ENCODE data around the gene MFSD2B. TPM values are rescaled to one million over a fixed set of nuclear protein-coding genes. Genes with fewer than 3 reads are reported as not detected.
A peak's percentile ranks its signal among the peaks of the same experiment; 100 is the strongest.

MFSD2B gene
- total and polyA plus RNA-seq, 7 experiments from 2014 or later, result 0.22 to 0.76 TPM; not detected in 5

GRCh38 chr2:24045511-24046508 is 35.9 kb downstream of the MFSD2B start:
- ATAC-seq (no peak), DNase-seq (no peak)
- peaks cover 5 to 12% (median 9%) of the 10 kb centered on the region in 5 donors for H3K27me3 Mint-ChIP-seq
- peaks cover 0 to 6% (median 5%) of the 10 kb centered on the region in 5 donors for H3K36me3 Mint-ChIP-seq
- ChIA-PET POLR2A (interaction anchor here (1.0 kb wide), 1 partner anchor 65 kb away, joined by 3 read pairs; no protein-coding TSS in a partner anchor), CTCF (interaction anchor here (0.6 to 2.4 kb wide), 2 partner anchors 119 to 1616 kb away, joined by 3 to 8 read pairs; partner anchors contain the start of gene ATAD2B)
- H3K27me3 ChIP-seq (ENCODE audit: control insufficient read depth in 2 of 2, insufficient read depth in 2 of 2, low read length in 2 of 2), result peaks cover 0 to 8% of the 10 kb centered on the region in 2 donors
- H3K27ac Mint-ChIP-seq, result peak overlapping the region in 2 of 9 donors; percentile 19 to 73
- peaks cover 17 to 42% (median 35%) of the 10 kb centered on the region in 7 donors for H3K4me1 Mint-ChIP-seq
- H3K9me3 ChIP-seq (ENCODE audit: control insufficient read depth in 2 of 3, low read length in 3 of 3), result no peaks in the 10 kb centered on the region
- H3K27ac ChIP-seq (ENCODE audit: low read depth, low read length), result no peak overlapping the region
- H3K4me3 ChIP-seq (ENCODE audit: low read length), result no peak overlapping the region
- peaks cover 0 to 3% (median 0%) of the 10 kb centered on the region in 3 experiments for H3K36me3 ChIP-seq (ENCODE audit: control insufficient read depth in 2 of 3, insufficient read depth in 3 of 3, low read length in 3 of 3)
- intact Hi-C loops (cut with micrococcal nuclease), result loop anchor here (2.0 to 5.0 kb wide), 2 partner anchors 39 to 76 kb away; partner anchors contain the start of genes TP53I3 (in 2 of the 2), FAM228B (in 1 of the 2) and PFN4 (in 1 of the 2)
- peaks cover 0 to 2% (median 0%) of the 10 kb centered on the region in 11 donors for H3K9me3 Mint-ChIP-seq
- H3K4me3 Mint-ChIP-seq, result peak overlapping the region in 9 of 10 donors; percentile 23 to 99 (median 86)
- peaks cover 0 to 4% of the 10 kb centered on the region in 2 donors for H3K4me1 ChIP-seq (ENCODE audit: control insufficient read depth in 2 of 2, insufficient read depth in 2 of 2, low read length in 2 of 2)

GRCh38 chr2:24046599-24046929 is 36.7 kb downstream of the MFSD2B start:
- H3K27ac ChIP-seq (ENCODE audit: low read depth, low read length), result peak overlapping the region; percentile 74
- intact Hi-C loops (cut with micrococcal nuclease), result loop anchor here (2.0 to 5.0 kb wide), 2 partner anchors 38 to 76 kb away; partner anchors contain the start of genes TP53I3 (in 2 of the 2), FAM228B (in 1 of the 2) and PFN4 (in 1 of the 2)
- peak overlapping the region; percentile 81 for H3K4me3 ChIP-seq (ENCODE audit: low read length)
- peaks cover 0 to 3% (median 0%) of the 10 kb centered on the region in 3 experiments for H3K36me3 ChIP-seq (ENCODE audit: control insufficient read depth in 2 of 3, insufficient read depth in 3 of 3, low read length in 3 of 3)
- H3K27me3 ChIP-seq (ENCODE audit: control insufficient read depth in 2 of 2, insufficient read depth in 2 of 2, low read length in 2 of 2), result peaks cover 0 to 8% of the 10 kb centered on the region in 2 donors
- DNase-seq, result no peak
- H3K9me3 ChIP-seq (ENCODE audit: control insufficient read depth in 2 of 3, low read length in 3 of 3), result no peaks in the 10 kb centered on the region
- ATAC-seq, result no peak
- Mint-ChIP-seq H3K4me1 (peaks cover 17 to 42% (median 35%) of the 10 kb centered on the region in 7 donors), H3K4me3 (peak overlapping the region; percentile 69 to 99 (median 94)), H3K36me3 (peaks cover 0 to 6% (median 5%) of the 10 kb centered on the region in 5 donors), H3K9me3 (peaks cover 0 to 2% (median 0%) of the 10 kb centered on the region in 11 donors), H3K27ac (peak overlapping the region in 5 of 9 donors; percentile 73 to 96 (median 80)), H3K27me3 (peaks cover 5 to 12% (median 9%) of the 10 kb centered on the region in 5 donors)
- CTCF ChIA-PET, result interaction anchor here (1.5 to 2.4 kb wide), 2 partner anchors 29 to 119 kb away, joined by 8 read pairs; partner anchors contain the start of genes ATAD2B and SF3B6
- H3K4me1 ChIP-seq (ENCODE audit: control insufficient read depth in 2 of 2, insufficient read depth in 2 of 2, low read length in 2 of 2), result peaks cover 0 to 4% of the 10 kb centered on the region in 2 donors
- POLR2A ChIA-PET, result interaction anchor here (1.1 to 1.8 kb wide), 3 partner anchors 30 to 120 kb away, joined by 3 to 24 read pairs (median 21); partner anchors contain the start of genes ATAD2B and SF3B6

- DNase-seq (peak; percentile 67 to 95 (median 90)), ATAC-seq (peak; percentile 100)
- CTCF ChIA-PET, result interaction anchor here (1.5 to 2.4 kb wide), 2 partner anchors 29 to 120 kb away, joined by 8 read pairs; partner anchors contain the start of genes ATAD2B and SF3B6
- Histone ChIP-seq H3K9me3 (ENCODE audit: control insufficient read depth in 2 of 3, low read length in 3 of 3) (no peaks in the 10 kb centered on the region), H3K36me3 (ENCODE audit: control insufficient read depth in 2 of 3, insufficient read depth in 3 of 3, low read length in 3 of 3) (peaks cover 0 to 3% (median 0%) of the 10 kb centered on the region in 3 experiments), H3K4me1 (ENCODE audit: control insufficient read depth in 2 of 2, insufficient read depth in 2 of 2, low read length in 2 of 2) (peaks cover 0 to 4% of the 10 kb centered on the region in 2 donors), H3K27me3 (ENCODE audit: control insufficient read depth in 2 of 2, insufficient read depth in 2 of 2, low read length in 2 of 2) (peaks cover 0 to 8% of the 10 kb centered on the region in 2 donors), H3K4me3 (ENCODE audit: low read length) (peak within 1 kb of the TSS; percentile 81), H3K27ac (ENCODE audit: low read depth, low read length) (peak within 1 kb of the TSS; percentile 74)
- peak within 1 kb of the TSS; percentile 86 to 99 (median 95) for H3K4me3 Mint-ChIP-seq
- H3K4me1 Mint-ChIP-seq, result peaks cover 17 to 42% (median 35%) of the 10 kb centered on the region in 7 donors
- peak within 1 kb of the TSS; percentile 73 to 96 (median 88) for H3K27ac Mint-ChIP-seq
- intact Hi-C loops (cut with micrococcal nuclease), result loop anchor here (1.0 to 5.0 kb wide), 6 partner anchors 29 to 746 kb away; partner anchors contain the start of genes ATAD2B (in 2 of the 2), SF3B6 (in 2 of the 2), TP53I3 (in 2 of the 2) and UBXN2A (in 2 of the 2)
- POLR2A ChIA-PET, result interaction anchor here (0.7 to 1.8 kb wide), 10 partner anchors 9 to 123 kb away, joined by 3 to 24 read pairs (median 4); partner anchors contain the start of genes ATAD2B and SF3B6
- H3K27me3 Mint-ChIP-seq, result peaks cover 5 to 12% (median 9%) of the 10 kb centered on the region in 5 donors
- H3K36me3 Mint-ChIP-seq, result peaks cover 0 to 6% (median 5%) of the 10 kb centered on the region in 5 donors
- peaks cover 0 to 2% (median 0%) of the 10 kb centered on the region in 11 donors for H3K9me3 Mint-ChIP-seq
Observed at GRCh38 chr2:24046930-24047702, 37.2 kb downstream of the MFSD2B start, which contains the start of gene WDCP. Gene WDCP (minus strand): TSS chr2:24047391. CDS start chr2:24039494, 7,897 bp downstream.

- H3K9me3 Mint-ChIP-seq, result peaks cover 0 to 2% (median 0%) of the 10 kb centered on the region in 11 donors
Observed at GRCh38 chr2:24047703-24048033, 37.8 kb downstream of the MFSD2B start.

GRCh38 chr2:24048769-24049484 is 39.0 kb downstream of the MFSD2B start:
- Histone ChIP-seq H3K36me3 (ENCODE audit: control insufficient read depth in 2 of 3, insufficient read depth in 3 of 3, low read length in 3 of 3) (peaks cover 0 to 3% (median 0%) of the 10 kb centered on the region in 3 experiments), H3K27me3 (ENCODE audit: control insufficient read depth in 2 of 2, insufficient read depth in 2 of 2, low read length in 2 of 2) (peaks cover 0 to 8% of the 10 kb centered on the region in 2 donors), H3K27ac (ENCODE audit: low read depth, low read length) (no peak overlapping the region), H3K4me3 (ENCODE audit: low read length) (peak overlapping the region; percentile 47), H3K4me1 (ENCODE audit: control insufficient read depth in 2 of 2, insufficient read depth in 2 of 2, low read length in 2 of 2) (peaks cover 0 to 4% of the 10 kb centered on the region in 2 donors), H3K9me3 (ENCODE audit: control insufficient read depth in 2 of 3, low read length in 3 of 3) (no peaks in the 10 kb centered on the region)
- ChIA-PET CTCF (no interaction called here), POLR2A (interaction anchor here (1.2 to 1.7 kb wide), 3 partner anchors 27 to 123 kb away, joined by 4 to 6 read pairs (median 5); partner anchors contain the start of genes ATAD2B and SF3B6)
- intact Hi-C loops (cut with micrococcal nuclease), result loop anchor here in 1 of 2 donors (5.0 kb wide), 1 partner anchor 73 kb away; the partner anchor contains the start of genes FAM228B and PFN4
- Mint-ChIP-seq H3K9me3 (peaks cover 0 to 2% (median 0%) of the 10 kb centered on the region in 11 donors), H3K27ac (peak overlapping the region in 2 of 9 donors; percentile 50 to 52), H3K4me1 (peaks cover 17 to 38% (median 30%) of the 10 kb centered on the region in 7 donors), H3K4me3 (peak overlapping the region in 5 of 10 donors; percentile 85 to 94 (median 89)), H3K36me3 (peaks cover 0 to 5% (median 0%) of the 10 kb centered on the region in 5 donors), H3K27me3 (peaks cover 5 to 16% (median 12%) of the 10 kb centered on the region in 5 donors)
- ATAC-seq (no peak), DNase-seq (no peak)

More at GRCh38 chr2:24047703-24048033, 37.8 kb downstream of the MFSD2B start:
- no peak overlapping the region for H3K27ac ChIP-seq (ENCODE audit: low read depth, low read length)
- ChIA-PET POLR2A (interaction anchor here (0.7 to 1.8 kb wide), 8 partner anchors 15 to 123 kb away, joined by 3 to 24 read pairs (median 4); partner anchors contain the start of genes ATAD2B and SF3B6), CTCF (interaction anchor here (0.7 to 2.4 kb wide), 3 partner anchors 28 to 121 kb away, joined by 7 to 8 read pairs (median 8); partner anchors contain the start of genes ATAD2B and SF3B6)
- DNase-seq, result no peak
- H3K4me3 Mint-ChIP-seq, result peak overlapping the region; percentile 86 to 99 (median 95)
- intact Hi-C loops (cut with micrococcal nuclease), result loop anchor here (1.0 to 5.0 kb wide), 6 partner anchors 29 to 746 kb away; partner anchors contain the start of genes ATAD2B (in 2 of the 2), SF3B6 (in 2 of the 2), TP53I3 (in 2 of the 2) and UBXN2A (in 2 of the 2)
- H3K27me3 Mint-ChIP-seq, result peaks cover 5 to 12% (median 9%) of the 10 kb centered on the region in 5 donors
- peaks cover 0 to 4% of the 10 kb centered on the region in 2 donors for H3K4me1 ChIP-seq (ENCODE audit: control insufficient read depth in 2 of 2, insufficient read depth in 2 of 2, low read length in 2 of 2)
- peaks cover 0 to 3% (median 0%) of the 10 kb centered on the region in 3 experiments for H3K36me3 ChIP-seq (ENCODE audit: control insufficient read depth in 2 of 3, insufficient read depth in 3 of 3, low read length in 3 of 3)
- peak overlapping the region; percentile 81 for H3K4me3 ChIP-seq (ENCODE audit: low read length)
- peak overlapping the region in 8 of 9 donors; percentile 20 to 93 (median 84) for H3K27ac Mint-ChIP-seq
- peaks cover 17 to 42% (median 35%) of the 10 kb centered on the region in 7 donors for H3K4me1 Mint-ChIP-seq
- H3K36me3 Mint-ChIP-seq, result peaks cover 0 to 6% (median 5%) of the 10 kb centered on the region in 5 donors
- H3K9me3 ChIP-seq (ENCODE audit: control insufficient read depth in 2 of 3, low read length in 3 of 3), result no peaks in the 10 kb centered on the region
- peaks cover 0 to 8% of the 10 kb centered on the region in 2 donors for H3K27me3 ChIP-seq (ENCODE audit: control insufficient read depth in 2 of 2, insufficient read depth in 2 of 2, low read length in 2 of 2)
- no peak for ATAC-seq

Data from naive thymus-derived CD4-positive, alpha-beta T cell (primary cell).